IMR-90 (cell line): ENCODE data around the gene TBC1D22A.

Experiments used
- BHLHE40 ChIP-seq: fragments of 150-350 bp; IDR thresholded peaks from 2 replicates; pipeline ENCODE4 v1.6.1; 2016; ENCODE audit warnings: mild to moderate bottlenecking, low read depth, low read length
- CEBPB ChIP-seq: IDR thresholded peaks from 2 replicates; pipeline ENCODE4 v1.6.1; 2012; ENCODE audit warnings: low read depth, low read length, improper control_type of control experiment
- CHD1 ChIP-seq: IDR thresholded peaks from 2 replicates; pipeline ENCODE4 v1.6.1; 2012; ENCODE audit warnings: low read depth, low read length, improper control_type of control experiment
- FOS ChIP-seq: fragments of 150-350 bp; IDR thresholded peaks from 2 replicates; pipeline ENCODE4 v1.6.1; 2016; ENCODE audit warnings: low read depth, low read length
- MAFK ChIP-seq: IDR thresholded peaks from 2 replicates; pipeline ENCODE4 v1.6.1; 2012; ENCODE audit warnings: low read depth, low read length, improper control_type of control experiment
- MAZ ChIP-seq: IDR thresholded peaks from 2 replicates; pipeline ENCODE4 v1.6.1; 2012; ENCODE audit warnings: low read depth, mild to moderate bottlenecking, low read length, improper control_type of control experiment, moderate library complexity, borderline replicate concordance
- MXI1 ChIP-seq: IDR thresholded peaks from 2 replicates; pipeline ENCODE4 v1.6.1; 2012; ENCODE audit warnings: low read depth, mild to moderate bottlenecking, low read length, moderate library complexity, borderline replicate concordance
- NFE2L2 ChIP-seq: fragments of 150-350 bp; IDR thresholded peaks from 2 replicates; pipeline ENCODE4 v1.6.1; 2016; ENCODE audit warnings: low read depth, mild to moderate bottlenecking, low read length
- POLR2A ChIP-seq: IDR thresholded peaks from 2 replicates; pipeline ENCODE4 v1.6.1; 2012; ENCODE audit warnings: mild to moderate bottlenecking, low read depth, low read length
- RCOR1 ChIP-seq: IDR thresholded peaks from 2 replicates; pipeline ENCODE4 v1.6.1; 2012; ENCODE audit warnings: mild to moderate bottlenecking, low read length, improper control_type of control experiment; ENCODE audit not compliant: insufficient replicate concordance
- RFX5 ChIP-seq: IDR thresholded peaks from 2 replicates; pipeline ENCODE4 v1.8.0; 2012; ENCODE audit warnings: low read depth, mild to moderate bottlenecking, low read length, moderate library complexity
- SMC3 ChIP-seq: fragments of 150-350 bp; IDR thresholded peaks from 2 replicates; pipeline ENCODE4 v1.6.1; 2016; ENCODE audit warnings: low read depth, mild to moderate bottlenecking, antibody characterized with exemption, low read length, moderate library complexity
- TF ChIP-seq, protein P1 (sequence below): conservative IDR thresholded peaks from 2 replicates; pipeline ENCODE4 v1.5.1; 2012; ENCODE audit warnings: mild to moderate bottlenecking, low read depth, low read length, improper control_type of control experiment
- TF ChIP-seq, protein P2 (sequence below): fragments of 150-350 bp; IDR thresholded peaks from 2 replicates; pipeline ENCODE4 v1.6.1; 2016; ENCODE audit warnings: low read depth, mild to moderate bottlenecking, low read length, moderate library complexity, borderline replicate concordance

DNA sequence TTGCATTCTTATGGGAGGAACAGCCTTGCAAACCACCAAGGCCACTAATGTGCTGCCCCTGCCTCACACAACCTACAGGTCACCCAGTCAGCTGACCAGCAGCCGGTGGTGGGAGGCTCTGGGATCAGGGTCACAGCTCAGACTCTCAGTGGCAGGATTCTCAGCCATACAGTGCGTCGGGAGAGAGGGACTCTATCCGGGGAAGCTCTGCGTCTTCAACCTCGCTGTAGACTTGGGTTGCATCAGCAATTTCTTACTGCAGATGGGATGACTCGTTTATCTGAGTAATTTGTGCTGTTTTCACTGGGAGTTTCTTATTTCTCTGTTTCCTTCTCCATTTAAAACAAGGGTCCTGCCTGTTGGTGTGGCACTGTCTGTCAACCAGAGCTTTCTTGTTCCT lies 257.7 kb downstream of the TBC1D22A start:
- TF ChIP-seq, protein P1, sequence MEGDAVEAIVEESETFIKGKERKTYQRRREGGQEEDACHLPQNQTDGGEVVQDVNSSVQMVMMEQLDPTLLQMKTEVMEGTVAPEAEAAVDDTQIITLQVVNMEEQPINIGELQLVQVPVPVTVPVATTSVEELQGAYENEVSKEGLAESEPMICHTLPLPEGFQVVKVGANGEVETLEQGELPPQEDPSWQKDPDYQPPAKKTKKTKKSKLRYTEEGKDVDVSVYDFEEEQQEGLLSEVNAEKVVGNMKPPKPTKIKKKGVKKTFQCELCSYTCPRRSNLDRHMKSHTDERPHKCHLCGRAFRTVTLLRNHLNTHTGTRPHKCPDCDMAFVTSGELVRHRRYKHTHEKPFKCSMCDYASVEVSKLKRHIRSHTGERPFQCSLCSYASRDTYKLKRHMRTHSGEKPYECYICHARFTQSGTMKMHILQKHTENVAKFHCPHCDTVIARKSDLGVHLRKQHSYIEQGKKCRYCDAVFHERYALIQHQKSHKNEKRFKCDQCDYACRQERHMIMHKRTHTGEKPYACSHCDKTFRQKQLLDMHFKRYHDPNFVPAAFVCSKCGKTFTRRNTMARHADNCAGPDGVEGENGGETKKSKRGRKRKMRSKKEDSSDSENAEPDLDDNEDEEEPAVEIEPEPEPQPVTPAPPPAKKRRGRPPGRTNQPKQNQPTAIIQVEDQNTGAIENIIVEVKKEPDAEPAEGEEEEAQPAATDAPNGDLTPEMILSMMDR, result no peak
- TF ChIP-seq SMC3 (no peak), MAZ (no peak), CEBPB (peak; percentile 57; the same call in 1 of the 2 replicates), BHLHE40 (no peak), FOS (no peak), POLR2A (no peak), RCOR1 (no peak), NFE2L2 (no peak), MXI1 (no peak), MAFK (peak; percentile 73), CHD1 (no peak), RFX5 (no peak)
- TF ChIP-seq, protein P2, sequence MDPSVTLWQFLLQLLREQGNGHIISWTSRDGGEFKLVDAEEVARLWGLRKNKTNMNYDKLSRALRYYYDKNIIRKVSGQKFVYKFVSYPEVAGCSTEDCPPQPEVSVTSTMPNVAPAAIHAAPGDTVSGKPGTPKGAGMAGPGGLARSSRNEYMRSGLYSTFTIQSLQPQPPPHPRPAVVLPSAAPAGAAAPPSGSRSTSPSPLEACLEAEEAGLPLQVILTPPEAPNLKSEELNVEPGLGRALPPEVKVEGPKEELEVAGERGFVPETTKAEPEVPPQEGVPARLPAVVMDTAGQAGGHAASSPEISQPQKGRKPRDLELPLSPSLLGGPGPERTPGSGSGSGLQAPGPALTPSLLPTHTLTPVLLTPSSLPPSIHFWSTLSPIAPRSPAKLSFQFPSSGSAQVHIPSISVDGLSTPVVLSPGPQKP, result no peak
